ENCODE results near the gene SLX4IP. TPM values are rescaled to one million over a fixed set of nuclear protein-coding genes. Genes with fewer than 3 reads are reported as not detected.

Gene SLX4IP
- total and polyA plus RNA-seq, 2 of the 13 experiments (the other 11 are each of a cell fraction or from before 2014, with no cell fraction given) = 3.6 to 7.3 TPM

DNA sequence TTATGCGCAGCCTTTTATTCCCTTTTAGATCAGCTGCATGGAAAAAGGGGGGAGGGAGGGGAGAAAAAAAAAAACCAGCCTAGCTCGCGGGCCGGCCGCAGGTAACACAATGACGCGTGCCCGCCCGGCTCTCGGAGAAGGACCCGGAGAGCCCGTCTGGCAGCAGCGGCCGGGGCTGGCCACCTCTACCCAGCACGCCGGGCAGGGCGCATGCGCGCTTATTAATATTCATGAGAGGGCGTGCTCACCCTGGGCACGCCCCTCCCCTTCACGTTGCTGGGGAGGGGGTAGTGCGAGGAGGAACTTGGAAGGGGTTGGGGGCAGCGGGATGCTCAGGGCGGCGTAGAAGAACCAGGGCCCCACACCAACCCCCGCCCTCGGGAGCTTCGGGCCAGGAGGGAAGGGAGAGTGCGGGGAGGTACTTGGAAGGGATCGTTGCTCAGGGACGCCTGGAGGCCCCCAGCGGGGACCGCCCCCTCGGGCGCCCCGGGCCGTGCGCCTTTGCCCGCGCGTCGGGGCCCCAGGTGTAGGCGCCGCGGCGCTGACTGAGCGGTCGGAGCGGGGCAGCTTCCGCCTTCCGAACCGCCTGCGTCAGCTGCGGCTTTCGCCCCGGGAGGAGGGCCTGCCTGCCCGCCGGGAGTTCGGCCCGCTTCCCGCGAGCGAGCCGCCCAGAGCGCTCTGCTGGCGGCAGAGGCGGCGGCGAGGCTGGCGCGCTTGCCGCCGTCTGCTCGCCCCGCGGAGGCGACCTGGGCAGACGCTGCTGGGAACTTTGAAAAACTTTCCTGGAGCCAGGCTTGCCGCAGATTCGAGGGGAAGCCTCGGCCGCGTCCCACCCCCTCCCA lies 239.0 kb downstream of the SLX4IP start, which contains the start of gene JAG1 (continued):
- TF ChIP-seq ZKSCAN5 (CRISPR knock-in tag; IDR thresholded peaks at IDR 0.05) (no peak), ZFX (CRISPR knock-in tag; IDR thresholded peaks at IDR 0.05; ENCODE audit: low read depth) (peak; percentile 94), FOXJ3 (CRISPR knock-in tag; IDR thresholded peaks at IDR 0.05; ENCODE audit: borderline replicate concordance) (peak; percentile 79; the same call in 1 of the 2 replicates), RFXANK (CRISPR knock-in tag; IDR thresholded peaks at IDR 0.05) (no peak), YY1 (IDR thresholded peaks at IDR 0.05; ENCODE audit: insufficient read depth, insufficient replicate concordance, low read depth, low read length) (peak; percentile 52), TAF1 (CRISPR knock-in tag; IDR thresholded peaks at IDR 0.05) (peak; percentile 94), ISX (CRISPR knock-in tag; conservative IDR thresholded peaks at IDR 0.05) (peak; percentile 89), SRSF1 (optimal IDR thresholded peaks at IDR 0.05; ENCODE audit: low read depth, low read length) (peak; percentile 36), GATAD2A (CRISPR knock-in tag; IDR thresholded peaks at IDR 0.05) (peak; percentile 81), MBNL3 (CRISPR knock-in tag; conservative IDR thresholded peaks at IDR 0.05) (no peak), ZFP36 (IDR thresholded peaks at IDR 0.05; ENCODE audit: borderline replicate concordance, low read depth, low read length, partially characterized antibody) (no peak), ZNF282 (IDR thresholded peaks at IDR 0.05; ENCODE audit: partially characterized antibody) (no peak), ARNT (IDR thresholded peaks at IDR 0.05) (no peak), EZH2 (conservative IDR thresholded peaks at IDR 0.05; ENCODE audit: low read depth, low read length) (no peak), KLF6 (CRISPR knock-in tag; IDR thresholded peaks at IDR 0.05) (peak; percentile 92), ZNF543 (CRISPR knock-in tag; IDR thresholded peaks at IDR 0.05) (peak; percentile 87), TAF15 (IDR thresholded peaks at IDR 0.05; ENCODE audit: low read depth, low read length, poor library complexity, severe bottlenecking) (peak; percentile 56), PRPF4 (IDR thresholded peaks at IDR 0.05; ENCODE audit: low read depth, low read length, poor library complexity, severe bottlenecking) (no peak)
- TF ChIP-seq, protein P1, sequence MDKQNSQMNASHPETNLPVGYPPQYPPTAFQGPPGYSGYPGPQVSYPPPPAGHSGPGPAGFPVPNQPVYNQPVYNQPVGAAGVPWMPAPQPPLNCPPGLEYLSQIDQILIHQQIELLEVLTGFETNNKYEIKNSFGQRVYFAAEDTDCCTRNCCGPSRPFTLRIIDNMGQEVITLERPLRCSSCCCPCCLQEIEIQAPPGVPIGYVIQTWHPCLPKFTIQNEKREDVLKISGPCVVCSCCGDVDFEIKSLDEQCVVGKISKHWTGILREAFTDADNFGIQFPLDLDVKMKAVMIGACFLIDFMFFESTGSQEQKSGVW (CRISPR knock-in tag; IDR thresholded peaks at IDR 0.05; ENCODE audit: borderline replicate concordance) = no peak
- TF ChIP-seq, protein P2, sequence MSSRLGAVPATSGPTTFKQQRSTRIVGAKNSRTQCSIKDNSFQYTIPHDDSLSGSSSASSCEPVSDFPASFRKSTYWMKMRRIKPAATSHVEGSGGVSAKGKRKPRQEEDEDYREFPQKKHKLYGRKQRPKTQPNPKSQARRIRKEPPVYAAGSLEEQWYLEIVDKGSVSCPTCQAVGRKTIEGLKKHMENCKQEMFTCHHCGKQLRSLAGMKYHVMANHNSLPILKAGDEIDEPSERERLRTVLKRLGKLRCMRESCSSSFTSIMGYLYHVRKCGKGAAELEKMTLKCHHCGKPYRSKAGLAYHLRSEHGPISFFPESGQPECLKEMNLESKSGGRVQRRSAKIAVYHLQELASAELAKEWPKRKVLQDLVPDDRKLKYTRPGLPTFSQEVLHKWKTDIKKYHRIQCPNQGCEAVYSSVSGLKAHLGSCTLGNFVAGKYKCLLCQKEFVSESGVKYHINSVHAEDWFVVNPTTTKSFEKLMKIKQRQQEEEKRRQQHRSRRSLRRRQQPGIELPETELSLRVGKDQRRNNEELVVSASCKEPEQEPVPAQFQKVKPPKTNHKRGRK (CRISPR knock-in tag; IDR thresholded peaks at IDR 0.05) = no peak
- TF ChIP-seq, protein P3, sequence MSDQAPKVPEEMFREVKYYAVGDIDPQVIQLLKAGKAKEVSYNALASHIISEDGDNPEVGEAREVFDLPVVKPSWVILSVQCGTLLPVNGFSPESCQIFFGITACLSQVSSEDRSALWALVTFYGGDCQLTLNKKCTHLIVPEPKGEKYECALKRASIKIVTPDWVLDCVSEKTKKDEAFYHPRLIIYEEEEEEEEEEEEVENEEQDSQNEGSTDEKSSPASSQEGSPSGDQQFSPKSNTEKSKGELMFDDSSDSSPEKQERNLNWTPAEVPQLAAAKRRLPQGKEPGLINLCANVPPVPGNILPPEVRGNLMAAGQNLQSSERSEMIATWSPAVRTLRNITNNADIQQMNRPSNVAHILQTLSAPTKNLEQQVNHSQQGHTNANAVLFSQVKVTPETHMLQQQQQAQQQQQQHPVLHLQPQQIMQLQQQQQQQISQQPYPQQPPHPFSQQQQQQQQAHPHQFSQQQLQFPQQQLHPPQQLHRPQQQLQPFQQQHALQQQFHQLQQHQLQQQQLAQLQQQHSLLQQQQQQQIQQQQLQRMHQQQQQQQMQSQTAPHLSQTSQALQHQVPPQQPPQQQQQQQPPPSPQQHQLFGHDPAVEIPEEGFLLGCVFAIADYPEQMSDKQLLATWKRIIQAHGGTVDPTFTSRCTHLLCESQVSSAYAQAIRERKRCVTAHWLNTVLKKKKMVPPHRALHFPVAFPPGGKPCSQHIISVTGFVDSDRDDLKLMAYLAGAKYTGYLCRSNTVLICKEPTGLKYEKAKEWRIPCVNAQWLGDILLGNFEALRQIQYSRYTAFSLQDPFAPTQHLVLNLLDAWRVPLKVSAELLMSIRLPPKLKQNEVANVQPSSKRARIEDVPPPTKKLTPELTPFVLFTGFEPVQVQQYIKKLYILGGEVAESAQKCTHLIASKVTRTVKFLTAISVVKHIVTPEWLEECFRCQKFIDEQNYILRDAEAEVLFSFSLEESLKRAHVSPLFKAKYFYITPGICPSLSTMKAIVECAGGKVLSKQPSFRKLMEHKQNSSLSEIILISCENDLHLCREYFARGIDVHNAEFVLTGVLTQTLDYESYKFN (CRISPR knock-in tag; conservative IDR thresholded peaks at IDR 0.05) = peak; percentile 56
- TF ChIP-seq, protein P4, sequence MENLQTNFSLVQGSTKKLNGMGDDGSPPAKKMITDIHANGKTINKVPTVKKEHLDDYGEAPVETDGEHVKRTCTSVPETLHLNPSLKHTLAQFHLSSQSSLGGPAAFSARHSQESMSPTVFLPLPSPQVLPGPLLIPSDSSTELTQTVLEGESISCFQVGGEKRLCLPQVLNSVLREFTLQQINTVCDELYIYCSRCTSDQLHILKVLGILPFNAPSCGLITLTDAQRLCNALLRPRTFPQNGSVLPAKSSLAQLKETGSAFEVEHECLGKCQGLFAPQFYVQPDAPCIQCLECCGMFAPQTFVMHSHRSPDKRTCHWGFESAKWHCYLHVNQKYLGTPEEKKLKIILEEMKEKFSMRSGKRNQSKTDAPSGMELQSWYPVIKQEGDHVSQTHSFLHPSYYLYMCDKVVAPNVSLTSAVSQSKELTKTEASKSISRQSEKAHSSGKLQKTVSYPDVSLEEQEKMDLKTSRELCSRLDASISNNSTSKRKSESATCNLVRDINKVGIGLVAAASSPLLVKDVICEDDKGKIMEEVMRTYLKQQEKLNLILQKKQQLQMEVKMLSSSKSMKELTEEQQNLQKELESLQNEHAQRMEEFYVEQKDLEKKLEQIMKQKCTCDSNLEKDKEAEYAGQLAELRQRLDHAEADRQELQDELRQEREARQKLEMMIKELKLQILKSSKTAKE (CRISPR knock-in tag; IDR thresholded peaks at IDR 0.05; ENCODE audit: borderline replicate concordance) = peak; percentile 36; the same call in 1 of the 2 replicates
